Neuronal stem cell (in vitro differentiated cells): ENCODE results near the gene NAPSA.

ENCODE experiments used
- DNase-seq: peaks from one replicate; pipeline ENCODE4 v3.0.0-alpha.2; 2013; ENCODE audit warnings: low spot score
- H2AFZ ChIP-seq: one replicate; pipeline ENCODE4 v1.6.1; 2013; ENCODE audit warnings: mild to moderate bottlenecking, low read length, inconsistent platforms
- H2AK5ac ChIP-seq: 2 replicates; pipeline ENCODE4 v1.6.1; 2013; ENCODE audit warnings: low read depth, mild to moderate bottlenecking, inconsistent platforms, low read length, moderate library complexity, mixed read lengths
- H2BK120ac ChIP-seq: 2 replicates; pipeline ENCODE4 v1.6.1; 2013; ENCODE audit warnings: low read depth, mild to moderate bottlenecking, inconsistent platforms, low read length, moderate library complexity, mixed read lengths
- H2BK12ac ChIP-seq: one replicate; pipeline ENCODE4 v1.6.1; 2013; ENCODE audit warnings: low read length, inconsistent platforms
- H2BK15ac ChIP-seq: 2 replicates; pipeline ENCODE4 v1.6.1; 2013; ENCODE audit warnings: mild to moderate bottlenecking, low read length, inconsistent platforms, mixed read lengths
- H2BK5ac ChIP-seq: one replicate; pipeline ENCODE4 v1.6.1; 2013; ENCODE audit warnings: inconsistent platforms, mild to moderate bottlenecking, low read length, moderate library complexity
- H3K14ac ChIP-seq: one replicate; pipeline ENCODE4 v1.6.1; 2013; ENCODE audit warnings: low read length, inconsistent platforms
- H3K18ac ChIP-seq: 2 replicates; pipeline ENCODE4 v1.6.1; 2013; ENCODE audit warnings: low read length, inconsistent platforms
- H3K23ac ChIP-seq: 2 replicates; pipeline ENCODE4 v1.6.1; 2013; ENCODE audit warnings: low read depth, mild to moderate bottlenecking, mixed read lengths, low read length, inconsistent platforms; ENCODE audit not compliant: poor library complexity
- H3K27ac ChIP-seq: replicated peaks from 3 replicates; pipeline ENCODE4 v1.5.1; 2013; ENCODE audit warnings: low read length, inconsistent platforms
- H3K27me3 ChIP-seq, 3 experiments: 2 replicates each; pipeline ENCODE4 v1.6.1; 2013; ENCODE audit warnings: low read length in 3 of 3, mild to moderate bottlenecking in 2 of 3, inconsistent platforms in 1 of 3, low read depth in 1 of 3, mixed read lengths in 1 of 3, moderate library complexity in 1 of 3; ENCODE audit not compliant: control insufficient read depth in 3 of 3, insufficient read depth in 3 of 3
- H3K36me3 ChIP-seq, 2 donors: replicated peaks in 1 of 2; 2 replicates each; pipeline ENCODE4 v1.6.1; 2013; ENCODE audit warnings: low read length in 2 of 2; ENCODE audit not compliant: control insufficient read depth in 2 of 2, insufficient read depth in 2 of 2
- H3K4ac ChIP-seq: 2 replicates; pipeline ENCODE4 v1.6.1; 2013; ENCODE audit warnings: inconsistent platforms, mild to moderate bottlenecking, low read length, moderate library complexity
- H3K4me1 ChIP-seq, 2 donors: 1 replicate in 1 of 2; 2 replicates in 1 of 2; pipeline ENCODE4 v1.6.1; 2013; ENCODE audit warnings: low read length in 2 of 2, low read depth in 1 of 2; ENCODE audit not compliant: control insufficient read depth in 2 of 2, insufficient read depth in 1 of 2
- H3K4me2 ChIP-seq: one replicate; pipeline ENCODE4 v1.6.1; 2013; ENCODE audit warnings: mild to moderate bottlenecking, low read length, inconsistent platforms; ENCODE audit not compliant: insufficient read depth, poor library complexity, severe bottlenecking
- H3K4me3 ChIP-seq, 2 donors: 2 replicates each; pipeline ENCODE4 v1.5.1; 2013; ENCODE audit warnings: low read length in 2 of 2, mild to moderate bottlenecking in 2 of 2, inconsistent platforms in 1 of 2, moderate library complexity in 1 of 2
- H3K79me1 ChIP-seq: one replicate; pipeline ENCODE4 v1.6.1; 2013; ENCODE audit warnings: low read depth, mild to moderate bottlenecking, inconsistent platforms, low read length, moderate library complexity
- H3K9ac ChIP-seq: one replicate; pipeline ENCODE4 v1.6.1; 2013; ENCODE audit warnings: mild to moderate bottlenecking, low read depth, low read length, inconsistent platforms; ENCODE audit not compliant: poor library complexity
- H3K9me3 ChIP-seq, 2 donors: replicated peaks in 1 of 2; 2 replicates each; pipeline versions ENCODE3 to v1.6.1; 2013; ENCODE audit warnings: low read length in 2 of 2, mild to moderate bottlenecking in 2 of 2, inconsistent platforms in 1 of 2, low read depth in 1 of 2, mixed read lengths in 1 of 2, moderate library complexity in 1 of 2; ENCODE audit not compliant: control insufficient read depth in 2 of 2, insufficient read depth in 1 of 2
- H4K8ac ChIP-seq: one replicate; pipeline ENCODE4 v1.6.1; 2013; ENCODE audit warnings: low read depth, mild to moderate bottlenecking, inconsistent platforms, low read length, moderate library complexity
- H4K91ac ChIP-seq: one replicate; pipeline ENCODE4 v1.6.1; 2013; ENCODE audit warnings: low read length, low read depth, mild to moderate bottlenecking, inconsistent platforms; ENCODE audit not compliant: poor library complexity
- WGBS, 2 donors: extraction: QIAGEN DNeasy Blood & Tissue Kit; methylation state at CpG; one replicate each; pipeline ENCODE4 v1.1.7; 2013; ENCODE audit warnings: missing lambda C conversion rate in 2 of 2, mixed read lengths in 1 of 2; ENCODE audit not compliant: insufficient read length in 2 of 2, insufficient replicate concordance in 1 of 2; ENCODE audit errors: extremely low coverage in 2 of 2; 5-methylcytosine and 5-hydroxymethylcytosine counted together

Gene NAPSA

DNA sequence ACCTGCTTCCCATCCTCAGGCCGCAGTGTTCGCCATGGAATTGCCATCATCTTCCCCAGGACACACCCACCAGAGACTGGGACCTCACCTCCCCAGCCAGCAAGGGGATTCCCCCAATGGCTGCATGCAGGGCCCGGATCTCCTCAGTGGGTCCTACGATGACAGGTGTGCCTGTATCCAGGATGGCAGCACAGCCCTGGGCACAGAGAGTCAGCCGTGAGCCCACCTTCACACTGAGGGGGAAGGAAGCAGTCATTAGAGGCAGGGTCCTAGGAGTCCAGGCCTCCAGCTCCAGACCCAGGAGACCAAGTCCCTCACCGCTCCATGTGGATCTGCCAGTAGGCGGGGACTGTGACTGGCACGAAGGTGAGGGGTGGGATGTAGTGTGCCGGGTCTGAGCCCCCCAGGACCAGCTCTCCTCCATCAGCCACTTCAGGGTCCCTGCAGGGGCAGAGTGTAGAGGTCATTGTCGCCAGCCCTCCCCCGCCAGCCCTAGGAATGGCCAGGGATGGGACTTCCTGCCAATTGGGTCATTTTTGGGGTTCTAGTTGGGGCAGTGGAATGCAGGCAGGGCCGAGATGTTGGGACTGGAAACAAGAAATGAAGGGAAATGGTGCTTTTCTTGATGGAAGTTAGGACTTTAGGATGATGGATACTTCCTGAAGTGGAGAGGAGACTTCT lies 30.6 kb downstream of the NAPSA start:
- no peak overlapping the region for H2BK15ac ChIP-seq
- no peak overlapping the region for H3K4ac ChIP-seq
- H2BK12ac ChIP-seq, result no peak overlapping the region
- H3K14ac ChIP-seq, result no peak overlapping the region
- no peak overlapping the region for H4K91ac ChIP-seq
- H3K23ac ChIP-seq, result peak overlapping the region; percentile 22
- DNase-seq, result no peak
- no peak overlapping the region for H3K4me2 ChIP-seq
- H3K4me3 ChIP-seq, result no peak overlapping the region
- no peak overlapping the region for H2BK5ac ChIP-seq
- no peak overlapping the region for H2BK120ac ChIP-seq
- H4K8ac ChIP-seq, result no peak overlapping the region
- peaks cover 5% of the 10 kb centered on the region for H3K79me1 ChIP-seq
- no peak overlapping the region for H3K27ac ChIP-seq
- H3K9ac ChIP-seq, result no peak overlapping the region
- peaks cover 2 to 5% of the 10 kb centered on the region in 2 donors for H3K9me3 ChIP-seq
- no peak overlapping the region for H2AFZ ChIP-seq
- H2AK5ac ChIP-seq, result no peak overlapping the region
- peaks cover 3 to 7% of the 10 kb centered on the region in 2 donors for H3K4me1 ChIP-seq
- H3K18ac ChIP-seq, result no peak overlapping the region
- H3K27me3 ChIP-seq, result no peaks in the 10 kb centered on the region
- WGBS, 2 donors, result no CpG with 5 or more reads among the region's 12 CpGs
- H3K36me3 ChIP-seq, result peaks cover 9 to 32% of the 10 kb centered on the region in 2 donors

DNA sequence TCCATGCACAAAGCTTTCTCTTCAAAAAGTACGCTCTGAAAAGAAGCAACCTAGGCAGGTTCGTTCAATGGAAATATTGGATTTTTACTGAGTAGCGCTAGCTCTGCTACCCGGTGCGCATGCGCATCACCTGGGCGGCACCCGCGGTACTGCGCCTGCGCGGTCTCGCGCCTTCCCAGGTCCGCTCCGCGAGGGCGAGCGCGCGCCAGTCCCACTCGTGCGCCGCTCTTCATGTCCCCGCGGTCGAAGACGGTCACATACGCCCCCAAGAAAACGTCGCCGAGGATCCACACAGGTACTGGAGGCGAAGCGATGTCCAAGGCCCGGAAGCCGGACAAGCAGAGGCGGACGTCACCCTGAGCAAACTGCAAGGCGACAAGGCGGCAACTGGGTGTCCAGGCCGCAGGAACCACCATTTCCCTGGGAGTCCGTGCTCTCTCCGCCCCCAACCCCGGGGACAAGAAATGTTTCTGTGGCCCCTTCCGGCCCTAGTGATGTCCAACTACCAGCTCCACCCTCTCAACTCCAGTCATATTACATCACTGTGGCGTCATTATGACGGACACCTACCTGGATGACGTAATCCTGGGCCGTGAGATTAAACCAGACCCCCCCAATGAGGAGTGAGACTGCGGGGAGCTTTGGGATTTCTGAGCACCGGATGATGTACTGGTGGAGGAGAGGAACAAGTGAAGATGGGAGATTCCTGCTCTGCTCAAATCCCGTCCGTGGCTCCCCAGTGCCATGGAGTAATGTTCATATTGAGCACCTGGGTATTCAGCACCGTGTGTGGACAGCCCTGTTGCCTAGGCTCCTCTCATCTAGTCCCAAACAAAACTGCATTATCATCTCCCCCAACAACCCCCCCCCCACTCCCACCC lies 31.5 kb downstream of the NAPSA start:
- no CpG with 5 or more reads among the region's 54 CpGs for WGBS, 2 donors
- H3K9ac ChIP-seq, result peak overlapping the region; percentile 73
- peak overlapping the region; percentile 97 for H3K18ac ChIP-seq
- peak overlapping the region; percentile 29 for H4K8ac ChIP-seq
- H2BK120ac ChIP-seq, result no peak overlapping the region
- peak overlapping the region; percentile 66 for H3K23ac ChIP-seq
- peak overlapping the region; percentile 24 for H3K4ac ChIP-seq
- peak overlapping the region; percentile 95 for H3K4me2 ChIP-seq
- no peak overlapping the region for H4K91ac ChIP-seq
- DNase-seq, result no peak
- peak overlapping the region; percentile 98 for H3K27ac ChIP-seq
- H3K36me3 ChIP-seq, result peaks cover 6 to 23% of the 10 kb centered on the region in 2 donors
- H3K27me3 ChIP-seq, result no peaks in the 10 kb centered on the region
- H2BK12ac ChIP-seq, result no peak overlapping the region
- H2AFZ ChIP-seq, result no peak overlapping the region
- H3K4me3 ChIP-seq, result peak overlapping the region in 1 of 2 donors; percentile 77
- peak overlapping the region; percentile 58 for H3K14ac ChIP-seq
- peaks cover 3 to 7% of the 10 kb centered on the region in 2 donors for H3K4me1 ChIP-seq
- H2BK15ac ChIP-seq, result no peak overlapping the region
- peak overlapping the region; percentile 27 for H2AK5ac ChIP-seq
- H3K79me1 ChIP-seq, result peaks cover 5% of the 10 kb centered on the region
- H3K9me3 ChIP-seq, result peaks cover 2 to 5% of the 10 kb centered on the region in 2 donors
- peak overlapping the region; percentile 95 for H2BK5ac ChIP-seq

DNA sequence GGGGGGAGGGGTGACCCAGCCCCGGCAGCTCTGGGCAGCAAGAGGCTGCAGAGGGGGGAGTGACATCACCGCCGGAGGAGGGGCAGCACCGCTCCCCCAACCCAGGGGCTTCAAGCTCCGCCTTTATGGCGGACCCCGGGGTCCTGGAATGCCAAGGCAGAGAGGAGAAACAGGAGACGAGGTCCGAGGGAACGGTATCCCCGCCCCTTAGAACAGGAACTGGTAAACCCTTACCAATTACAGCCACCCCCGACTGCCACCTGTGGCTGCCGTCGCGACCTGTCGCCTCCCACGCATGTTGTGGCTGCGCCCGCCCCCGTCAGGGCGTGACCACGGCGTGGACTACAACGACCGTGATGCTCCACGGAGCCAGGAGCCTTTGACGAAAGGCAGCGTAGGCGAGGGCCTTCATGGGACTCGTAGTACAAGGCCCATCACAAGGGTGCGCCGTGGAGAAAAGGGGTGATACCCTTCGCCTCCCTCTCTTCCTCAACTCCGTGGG lies 32.2 kb downstream of the NAPSA start:
- peak overlapping the region; percentile 66 for H3K23ac ChIP-seq
- peaks cover 5% of the 10 kb centered on the region for H3K79me1 ChIP-seq
- H2BK12ac ChIP-seq, result no peak overlapping the region
- no peak overlapping the region for H2AFZ ChIP-seq
- H3K18ac ChIP-seq, result peak overlapping the region; percentile 95
- H3K27ac ChIP-seq, result peak overlapping the region; percentile 98
- H3K9me3 ChIP-seq, result peaks cover 2 to 5% of the 10 kb centered on the region in 2 donors
- no peak overlapping the region for H2BK120ac ChIP-seq
- H3K4me3 ChIP-seq, result peak overlapping the region in 1 of 2 donors; percentile 77
- H3K27me3 ChIP-seq, result peaks cover 2 to 3% (median 3%) of the 10 kb centered on the region in 3 experiments
- H2BK15ac ChIP-seq, result no peak overlapping the region
- H4K8ac ChIP-seq, result no peak overlapping the region
- DNase-seq, result peak; percentile 94
- H3K9ac ChIP-seq, result peak overlapping the region; percentile 9
- H2AK5ac ChIP-seq, result peak overlapping the region; percentile 64
- H3K4me1 ChIP-seq, result peaks cover 3 to 7% of the 10 kb centered on the region in 2 donors
- peak overlapping the region; percentile 95 for H3K4me2 ChIP-seq
- H4K91ac ChIP-seq, result peak overlapping the region; percentile 76
- peaks cover 4 to 17% of the 10 kb centered on the region in 2 donors for H3K36me3 ChIP-seq
- no peak overlapping the region for H3K14ac ChIP-seq
- peak overlapping the region; percentile 95 for H2BK5ac ChIP-seq
- H3K4ac ChIP-seq, result no peak overlapping the region
- no CpG with 5 or more reads among the region's 34 CpGs for WGBS, 2 donors
